Ramos (cell line): ENCODE data around the gene MSMP.

Experiments
- in situ Hi-C: fragments of 300-500 bp; cut with MboI; formaldehyde crosslinking; loops from one replicate; pipeline ENCODE4 v1.14.3; 2022; ENCODE audit warnings: low sequenced_read_pairs; ENCODE audit not compliant: unreplicated experiment

MSMP gene

DNA sequence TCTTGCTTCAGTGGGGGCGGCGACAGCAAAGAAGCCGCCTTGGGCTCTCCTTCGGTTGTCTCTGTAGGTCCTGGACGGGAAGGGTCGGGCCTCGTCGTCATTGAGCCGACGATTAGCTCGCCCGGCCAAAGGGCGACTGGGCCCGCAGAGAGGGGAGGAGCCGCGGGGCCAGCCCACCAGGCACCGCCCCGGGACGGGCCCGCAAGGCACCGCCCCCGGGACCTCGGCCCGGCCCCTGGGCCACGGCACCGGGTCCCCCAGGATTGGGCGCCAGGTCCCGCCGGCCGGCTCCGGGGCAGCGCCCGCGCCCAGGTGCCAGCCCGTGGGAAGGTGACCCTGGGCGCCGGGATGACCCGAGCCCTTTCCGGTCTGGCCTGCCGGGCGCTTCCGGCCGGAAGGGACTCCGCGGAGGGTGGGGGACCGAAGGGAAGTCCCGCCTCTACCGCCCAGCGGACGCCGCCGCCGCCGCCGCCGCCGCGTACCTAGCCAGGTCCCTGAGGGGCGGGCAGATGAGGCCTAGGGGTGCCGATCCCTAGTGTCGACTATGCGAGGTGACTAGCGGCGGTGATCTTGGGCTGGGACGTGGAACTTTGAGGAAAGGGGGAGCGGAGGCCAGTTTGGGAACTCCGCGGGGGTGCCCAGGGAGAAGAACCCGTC lies 5.1 kb downstream of the MSMP start, which contains the start of the genes GBA2 and RGP1:
Gene GBA2 (minus strand): TSS at position 371 of the 657 bp plus-strand sequence. CDS start 524 bp downstream, outside the sequence.
Gene RGP1 (plus strand): TSS at position 430 of the 657 bp plus-strand sequence. CDS start 469 bp downstream, outside the sequence.
- in situ Hi-C loops, result loop anchor here (25.0 kb wide), 1 partner anchor 662 kb away; the partner anchor contains the start of genes FANCG and PIGO

DNA sequence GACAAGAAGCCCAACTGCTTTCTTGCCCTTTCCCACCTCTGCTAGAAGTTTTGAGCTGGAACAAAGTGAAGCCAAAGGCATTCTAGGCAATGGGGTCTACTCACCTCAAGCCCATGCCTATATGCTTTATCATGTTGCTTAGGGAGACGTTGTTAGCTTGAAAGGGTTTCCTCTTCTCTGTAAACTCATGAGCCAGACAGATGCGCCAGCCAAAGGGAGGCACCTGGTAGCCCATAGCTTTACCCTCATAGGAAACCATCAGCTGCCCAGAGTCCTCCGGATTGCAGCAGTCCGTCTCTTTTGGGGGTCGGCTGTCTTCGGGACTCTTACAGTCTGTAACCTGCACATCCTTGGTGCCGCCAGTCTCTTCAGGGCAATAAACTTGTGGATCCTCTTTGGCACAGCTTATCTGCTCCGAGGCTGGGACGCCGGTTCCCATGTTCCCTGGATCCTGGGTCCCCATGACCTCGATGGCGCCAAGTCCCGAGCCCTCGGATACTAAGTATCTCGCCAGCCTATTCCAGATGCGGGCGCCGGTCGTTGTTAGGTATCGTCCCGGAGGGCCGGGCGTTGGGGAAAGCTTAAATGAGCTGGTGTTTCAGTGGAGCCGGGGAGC lies 5.7 kb downstream of the MSMP start:
- in situ Hi-C loops, result loop anchor here (25.0 kb wide), 1 partner anchor 661 kb away; the partner anchor contains the start of genes FANCG and PIGO

DNA sequence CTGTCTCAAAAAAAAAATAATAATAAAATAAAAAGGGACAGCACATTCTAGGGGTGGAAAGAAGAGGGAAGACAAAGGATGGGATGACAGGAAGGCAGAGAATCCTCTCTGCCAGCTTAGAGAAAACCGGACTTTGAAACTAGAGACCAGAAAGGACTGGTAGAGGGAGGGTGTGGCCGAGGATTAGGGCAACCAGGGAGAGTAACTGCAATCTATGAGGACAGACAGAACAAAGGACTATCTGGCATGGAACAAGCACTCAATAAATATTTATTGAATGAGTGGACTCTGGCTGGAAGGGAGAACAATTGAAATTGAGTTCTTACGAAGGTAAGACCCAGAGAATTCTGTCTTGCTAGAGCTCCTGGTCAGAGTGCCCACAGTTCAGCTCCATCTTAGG lies 7.5 kb downstream of the MSMP start:
- in situ Hi-C loops, result loop anchor here (25.0 kb wide), 1 partner anchor 659 kb away; the partner anchor contains the start of genes FANCG and PIGO

DNA sequence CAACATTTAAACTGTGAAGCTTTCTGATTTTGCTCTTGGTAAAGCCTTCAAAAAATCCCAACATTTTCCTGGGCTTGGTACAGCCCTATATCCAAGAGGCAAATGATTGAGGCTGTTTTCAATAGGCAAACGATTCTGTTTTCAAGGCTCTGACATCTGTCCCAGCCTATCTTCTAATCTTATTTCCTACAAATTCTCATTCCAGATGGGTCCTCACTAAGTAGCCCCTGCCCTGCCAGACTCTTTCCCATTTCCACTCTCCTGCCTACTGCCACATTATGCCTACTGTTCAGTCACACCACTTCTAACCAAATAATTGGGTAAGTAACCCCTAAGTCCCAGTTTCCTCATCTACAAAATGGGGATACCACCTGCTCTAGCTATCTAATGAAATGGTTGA lies 8.5 kb downstream of the MSMP start:
- in situ Hi-C loops, result loop anchor here (25.0 kb wide), 1 partner anchor 658 kb away; the partner anchor contains the start of genes FANCG and PIGO

DNA sequence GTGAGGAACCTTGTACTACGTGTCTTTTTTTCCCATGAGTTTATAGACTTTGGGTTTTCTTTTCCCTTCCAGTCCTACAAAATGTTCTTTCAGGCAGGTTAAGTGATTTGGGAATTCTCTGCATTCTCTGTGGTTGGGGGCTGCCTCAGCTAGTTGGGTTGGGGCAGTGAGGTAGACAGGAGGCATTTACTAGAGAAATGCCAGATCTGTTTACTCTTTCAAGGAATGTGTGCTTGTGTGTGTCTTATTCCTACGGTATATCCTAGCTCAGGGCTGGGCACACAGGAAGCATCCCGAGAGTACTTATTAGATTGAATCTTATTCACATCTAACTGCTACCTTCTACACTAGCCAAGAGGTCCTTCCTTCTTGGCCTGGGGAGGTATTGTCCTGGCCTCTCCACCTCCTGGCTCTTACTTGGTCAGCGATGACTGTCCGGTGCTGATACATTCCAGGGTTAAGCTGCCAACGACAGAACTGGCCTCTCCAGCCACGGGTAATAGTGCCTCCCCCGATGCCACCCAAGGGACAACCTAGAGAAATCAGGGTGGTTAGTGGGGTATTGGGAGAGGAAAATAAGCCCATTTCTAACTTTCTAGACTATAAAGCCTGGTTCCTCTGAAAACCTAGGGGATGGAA lies 10.1 kb downstream of the MSMP start:
- in situ Hi-C loops, result loop anchor here (25.0 kb wide), 1 partner anchor 657 kb away; the partner anchor contains the start of genes FANCG and PIGO

DNA sequence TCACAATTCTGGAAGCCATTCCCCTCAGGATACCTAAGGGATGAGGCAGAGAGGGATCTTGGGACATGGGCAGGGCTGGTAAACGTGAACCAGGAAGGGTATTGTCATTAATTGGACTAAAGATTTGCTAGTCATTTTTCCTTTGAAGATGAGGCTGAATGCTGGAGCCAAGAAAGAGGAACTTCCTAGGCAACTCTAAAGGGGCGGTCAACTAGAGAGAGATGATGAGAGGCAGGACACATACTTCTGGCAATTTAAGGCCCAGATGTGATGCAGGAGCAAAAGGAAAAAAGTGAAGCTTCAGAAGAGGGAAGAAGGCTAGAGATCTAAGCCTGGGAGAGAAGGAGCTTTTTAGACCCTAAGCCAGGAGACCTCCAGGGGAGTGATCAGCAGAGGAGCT lies 10.6 kb downstream of the MSMP start:
- in situ Hi-C loops, result loop anchor here (25.0 kb wide), 1 partner anchor 656 kb away; the partner anchor contains the start of genes FANCG and PIGO

DNA sequence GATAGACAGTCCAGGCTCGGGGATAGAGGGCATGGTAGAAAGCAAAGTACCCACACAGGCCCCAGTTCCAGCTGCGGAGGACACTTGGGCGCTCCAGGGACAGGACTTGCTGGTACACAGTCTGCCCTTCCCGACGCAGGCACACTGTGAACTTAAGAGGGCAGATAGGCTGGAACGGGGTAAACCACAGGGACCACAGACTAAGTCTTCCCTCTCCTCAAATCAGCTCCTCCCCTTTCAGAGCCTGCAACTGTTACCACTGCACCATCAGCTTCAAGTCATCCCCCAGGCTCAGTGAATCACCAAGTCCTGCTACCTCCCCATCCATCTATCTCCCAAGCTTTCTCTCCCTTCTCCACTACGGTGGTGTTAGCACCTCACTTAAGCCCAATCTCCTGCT lies 12.3 kb downstream of the MSMP start:
- in situ Hi-C loops, result loop anchor here (25.0 kb wide), 1 partner anchor 654 kb away; the partner anchor contains the start of genes FANCG and PIGO

DNA sequence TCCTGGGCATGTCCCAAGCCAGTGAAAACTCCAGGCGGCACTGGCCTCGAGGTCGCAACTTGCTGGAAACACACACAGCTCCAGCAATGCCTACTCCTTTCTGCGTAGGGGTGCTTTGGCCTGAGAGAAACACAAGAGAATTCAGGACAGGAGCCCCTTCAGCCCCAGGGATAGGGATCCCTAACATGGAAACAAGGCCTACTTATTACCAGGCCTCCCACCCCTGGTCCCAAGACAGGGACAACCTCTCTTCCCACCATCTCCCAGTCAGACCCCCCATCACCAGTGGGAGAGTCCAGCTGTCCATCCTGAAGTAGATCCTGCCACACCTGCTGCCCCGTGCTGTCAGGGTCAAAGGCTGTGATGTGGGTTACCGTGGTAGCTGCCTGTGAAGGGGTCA lies 13.8 kb downstream of the MSMP start:
- in situ Hi-C loops, result loop anchor here (25.0 kb wide), 1 partner anchor 653 kb away; the partner anchor contains the start of genes FANCG and PIGO

DNA sequence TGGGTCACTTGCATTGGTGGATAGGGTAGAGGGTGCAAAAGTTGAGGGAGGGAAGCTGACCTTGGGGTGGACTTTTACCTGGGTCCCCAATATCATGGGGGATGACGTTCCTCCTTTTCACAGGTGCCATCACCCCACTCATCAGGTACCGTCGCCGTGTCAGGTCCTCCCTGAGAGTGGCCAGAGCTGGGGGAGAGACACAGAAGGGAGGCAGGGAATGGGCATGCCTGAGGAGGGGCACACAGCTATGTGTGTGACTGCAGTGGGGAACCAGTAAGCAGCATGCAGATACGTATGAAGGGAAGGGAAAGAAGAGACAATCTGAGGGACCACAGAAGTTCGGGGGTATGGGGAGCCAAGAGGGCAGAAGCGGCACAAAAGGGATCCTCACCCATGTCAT lies 15.2 kb downstream of the MSMP start:
- in situ Hi-C loops, result loop anchor here (25.0 kb wide), 1 partner anchor 652 kb away; the partner anchor contains the start of genes FANCG and PIGO

DNA sequence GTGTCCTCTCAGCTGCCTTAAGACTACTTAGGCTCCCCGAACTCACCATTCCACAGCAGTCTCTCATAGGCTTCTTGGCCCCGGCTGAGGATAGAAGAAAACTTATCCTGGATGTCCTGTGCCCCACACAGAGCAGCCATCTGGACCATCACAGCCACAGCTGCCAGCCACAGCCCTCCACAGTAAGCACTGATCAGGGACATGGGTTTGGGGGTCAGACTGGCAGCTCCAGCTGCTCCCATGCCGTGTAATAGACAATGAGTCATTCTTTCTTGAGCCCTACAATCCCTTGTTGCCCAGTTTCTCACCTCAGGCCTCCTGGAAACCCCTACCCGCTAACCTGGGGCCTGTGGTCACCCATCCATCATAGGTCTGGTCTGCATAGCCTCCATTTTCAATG lies 15.9 kb downstream of the MSMP start:
- in situ Hi-C loops, result loop anchor here (25.0 kb wide), 1 partner anchor 651 kb away; the partner anchor contains the start of genes FANCG and PIGO

DNA sequence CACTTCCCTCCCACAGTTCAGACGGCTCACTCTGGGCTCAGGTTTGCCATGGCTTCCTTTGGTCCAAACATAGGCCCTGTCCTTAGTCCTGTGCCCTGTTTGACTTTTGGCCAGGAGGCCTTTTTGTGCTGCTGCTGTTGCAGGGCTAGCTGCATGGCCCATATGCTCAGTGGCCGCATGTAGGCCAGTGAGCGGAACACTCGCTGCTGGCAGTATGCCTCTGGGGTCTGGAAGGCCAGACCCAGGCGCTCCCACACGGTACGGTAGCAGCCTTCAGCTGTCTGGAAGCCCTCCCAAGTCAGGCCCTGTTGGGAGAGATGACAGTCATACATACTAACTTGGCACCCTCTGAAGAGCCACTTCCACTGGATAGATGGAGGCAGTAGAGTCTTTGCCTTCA lies 16.9 kb downstream of the MSMP start:
- in situ Hi-C loops, result loop anchor here (25.0 kb wide), 1 partner anchor 650 kb away; the partner anchor contains the start of genes FANCG and PIGO

DNA sequence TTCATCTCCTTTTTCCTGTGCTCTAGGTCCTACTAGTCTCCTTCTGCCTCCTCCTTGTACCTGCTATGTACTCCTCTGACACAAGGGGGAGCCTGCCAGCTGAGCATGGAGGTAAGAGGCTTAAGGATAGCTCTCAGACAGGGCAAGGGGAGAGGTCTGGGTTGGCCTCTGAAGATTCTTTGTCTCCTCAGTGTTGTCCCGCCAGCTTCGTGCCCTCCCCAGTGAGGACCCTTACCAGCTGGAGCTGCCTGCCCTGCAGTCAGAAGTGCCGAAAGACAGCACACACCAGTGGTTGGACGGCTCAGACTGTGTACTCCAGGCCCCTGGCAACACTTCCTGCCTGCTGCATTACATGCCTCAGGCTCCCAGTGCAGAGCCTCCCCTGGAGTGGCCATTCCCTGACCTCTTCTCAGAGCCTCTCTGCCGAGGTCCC lies 17.9 kb downstream of the MSMP start:
- in situ Hi-C loops, result loop anchor here (25.0 kb wide), 1 partner anchor 649 kb away; the partner anchor contains the start of genes FANCG and PIGO

DNA sequence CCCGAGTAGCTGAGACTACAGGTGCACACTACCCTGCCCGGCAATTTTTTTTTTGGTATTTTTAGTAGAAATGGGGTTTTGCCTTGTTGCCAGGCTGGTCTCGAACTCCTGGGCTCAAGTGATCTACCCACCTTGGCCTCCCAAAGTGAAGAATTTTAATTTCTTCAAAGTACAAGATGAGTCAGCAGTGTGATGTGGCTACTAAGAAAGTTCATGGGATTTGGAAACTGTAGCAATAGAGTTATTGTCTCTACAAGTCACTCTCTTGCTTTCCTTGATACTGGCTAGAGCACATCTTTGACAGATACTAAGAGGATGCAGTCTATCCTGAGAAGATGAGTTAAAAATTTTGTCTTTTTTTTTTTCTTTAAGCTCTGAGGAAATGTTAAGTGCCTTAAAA lies 20.0 kb downstream of the MSMP start:
- in situ Hi-C loops, result loop anchor here (25.0 kb wide), 1 partner anchor 647 kb away; the partner anchor contains the start of genes FANCG and PIGO

DNA sequence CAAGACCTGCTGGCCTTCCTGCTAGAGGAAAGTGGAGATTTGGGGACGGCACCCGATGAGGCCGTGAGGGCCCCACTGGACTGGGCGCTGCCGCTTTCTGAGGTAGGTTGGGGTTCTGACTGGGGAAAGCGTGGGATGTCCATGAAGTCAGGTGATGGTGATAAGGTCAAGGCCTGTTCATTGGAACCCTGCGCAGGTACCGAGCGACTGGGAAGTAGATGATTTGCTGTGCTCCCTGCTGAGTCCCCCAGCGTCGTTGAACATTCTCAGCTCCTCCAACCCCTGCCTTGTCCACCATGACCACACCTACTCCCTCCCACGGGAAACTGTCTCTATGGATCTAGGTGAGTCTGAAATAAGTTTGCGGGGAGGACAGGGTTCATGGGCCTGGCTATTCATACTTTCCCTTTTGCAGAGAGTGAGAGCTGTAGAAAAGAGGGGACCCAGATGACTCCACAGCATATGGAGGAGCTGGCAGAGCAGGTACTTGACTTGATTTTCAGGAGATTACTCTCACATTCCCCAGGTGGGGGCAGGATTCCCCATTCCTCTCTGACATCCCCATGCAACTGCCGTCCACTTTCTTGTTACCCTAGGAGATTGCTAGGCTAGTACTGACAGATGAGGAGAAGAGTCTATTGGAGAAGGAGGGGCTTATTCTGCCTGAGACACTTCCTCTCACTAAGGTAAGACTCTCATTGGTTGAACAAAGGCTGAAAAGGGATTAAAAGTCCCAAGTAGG lies 21.1 kb downstream of the MSMP start:
- in situ Hi-C loops, result loop anchor here (25.0 kb wide), 1 partner anchor 646 kb away; the partner anchor contains the start of genes FANCG and PIGO

DNA sequence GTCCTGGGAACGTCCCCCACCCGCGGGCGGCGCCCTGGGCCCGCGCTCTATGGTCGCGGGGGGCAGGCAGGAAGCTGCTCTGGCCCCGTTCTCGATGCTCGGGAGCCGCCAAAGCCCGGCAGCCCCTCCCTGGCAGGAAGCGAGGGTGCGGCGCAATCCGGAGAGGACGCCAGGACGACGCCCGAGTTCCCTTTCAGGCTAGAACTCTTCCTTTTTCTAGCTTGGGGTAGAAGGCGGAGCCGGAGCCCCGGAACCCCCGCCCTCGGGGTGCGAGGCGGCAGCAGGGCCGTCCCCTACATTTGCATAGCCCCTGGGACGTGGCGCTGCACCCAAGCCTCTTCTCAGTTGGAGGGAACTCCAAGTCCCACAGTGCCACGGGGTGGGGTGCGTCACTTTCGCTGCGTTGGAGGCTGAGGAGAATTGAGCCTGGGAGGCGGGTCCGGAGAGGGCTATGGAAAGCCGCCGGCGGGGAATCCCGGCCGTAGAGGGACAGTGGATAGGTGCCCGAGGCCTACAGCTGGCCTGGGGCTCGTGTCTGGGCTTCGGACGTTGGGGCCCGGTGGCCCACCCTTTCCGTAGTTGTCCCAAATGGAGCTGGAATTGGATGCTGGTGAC lies 21.8 kb downstream of the MSMP start, which contains the start of the genes CREB3 and TLN1:
Gene CREB3 (plus strand): TSS at position 482 of the 615 bp plus-strand sequence. CDS start 107 bp downstream, at position 589.
Gene TLN1 (minus strand): TSS at position 11 of the 615 bp plus-strand sequence. CDS start 6,501 bp downstream, outside the sequence.
- in situ Hi-C loops, result loop anchor here (25.0 kb wide), 1 partner anchor 645 kb away; the partner anchor contains the start of genes FANCG and PIGO

DNA sequence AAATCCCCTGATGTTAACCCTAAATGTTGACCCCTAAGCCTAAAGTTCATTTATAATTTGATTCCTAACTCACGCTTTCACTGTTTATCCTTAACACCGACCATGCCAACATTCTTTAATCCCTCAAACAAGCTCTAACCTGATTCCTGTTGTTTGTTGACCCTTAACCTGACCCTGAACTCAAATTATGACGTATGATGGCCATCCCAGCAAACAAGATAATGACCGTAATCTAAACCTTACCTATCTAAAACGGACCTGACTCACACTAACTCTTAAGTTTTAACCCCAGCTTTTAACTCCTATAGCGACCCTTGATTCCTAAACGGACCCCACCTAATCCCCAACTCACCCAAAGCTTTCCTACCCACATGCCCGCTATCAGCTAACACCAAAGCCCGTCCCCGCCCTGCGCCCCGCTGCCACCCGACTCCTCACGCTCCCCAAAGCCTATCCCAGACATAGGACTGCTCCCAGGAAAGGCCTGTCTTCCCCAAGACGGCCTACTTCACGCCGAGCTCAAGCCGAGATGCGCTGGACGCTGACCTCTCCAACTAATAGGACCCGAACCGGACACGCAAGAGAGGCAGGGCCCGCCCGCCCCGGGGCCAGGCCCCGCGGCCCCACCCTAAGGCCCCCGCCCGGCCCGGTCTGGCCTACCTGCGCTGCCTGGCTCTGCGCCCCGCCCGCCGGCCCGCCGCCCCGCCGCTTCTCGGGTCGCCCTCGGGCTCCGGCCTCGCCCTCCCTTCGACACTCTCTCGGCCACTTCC lies 22.5 kb downstream of the MSMP start:
- in situ Hi-C loops, result loop anchor here (25.0 kb wide), 1 partner anchor 644 kb away; the partner anchor contains the start of genes FANCG and PIGO

DNA sequence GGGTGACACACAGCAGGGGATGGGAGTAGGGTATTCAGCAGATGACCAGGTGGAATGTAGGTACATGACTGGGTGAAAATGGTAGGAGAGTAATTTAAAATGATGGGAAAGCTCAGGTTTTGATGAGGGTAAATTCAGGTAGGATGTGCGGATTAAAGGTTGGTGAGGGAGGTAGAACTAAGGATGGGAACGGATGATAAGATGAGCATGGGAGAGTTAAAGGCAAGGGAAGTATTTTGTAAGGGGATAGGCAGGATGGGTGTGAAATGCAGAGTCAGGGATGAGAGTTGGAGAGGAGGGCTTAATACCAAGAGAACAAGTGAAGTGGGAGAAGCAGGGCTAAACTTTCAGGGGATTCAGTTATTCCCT lies 23.6 kb downstream of the MSMP start:
- in situ Hi-C loops, result loop anchor here (25.0 kb wide), 1 partner anchor 643 kb away; the partner anchor contains the start of genes FANCG and PIGO
